BE2C (cell line): Measurements from ENCODE around the gene BCAR3.
"Not testable (repeated sequence)": the region's sequence is repeated elsewhere in the genome, so short reads cannot be mapped to it uniquely, and the experiment has no call there.

Experiments used
- DNase-seq: peaks from one replicate; pipeline ENCODE4 v3.0.0-alpha.2; 2020
- H3K27me3 ChIP-seq: fragments of 250-450 bp; sonication (Bioruptor Pico); 2 replicates; pipeline ENCODE4 v1.5.1; 2020; ENCODE audit warnings: mild to moderate bottlenecking
- H3K36me3 ChIP-seq: fragments of 250-450 bp; sonication (Bioruptor Pico); 2 replicates; pipeline ENCODE4 v1.5.1; 2020; ENCODE audit warnings: mild to moderate bottlenecking
- H3K4me1 ChIP-seq: fragments of 250-450 bp; sonication (Bioruptor Pico); 2 replicates; pipeline ENCODE4 v1.5.1; 2020
- H3K4me3 ChIP-seq: 2 replicates; pipeline ENCODE4 v1.5.1; 2011; ENCODE audit warnings: low read depth, low read length
- H3K9me3 ChIP-seq: fragments of 250-450 bp; sonication (Bioruptor Pico); 2 replicates; pipeline ENCODE4 v1.5.1; 2020
- CTCF ChIP-seq: IDR thresholded peaks from 2 replicates; pipeline ENCODE4 v1.5.1; 2012; ENCODE audit warnings: mild to moderate bottlenecking, low read depth, low read length

BCAR3 gene

GRCh38 chr1:93699503-93700168, 18.0 kb upstream of the BCAR3 start:
- Histone ChIP-seq H3K4me1 (peaks cover 29% of the 10 kb centered on the region), H3K9me3 (no peaks in the 10 kb centered on the region), H3K36me3 (no peaks in the 10 kb centered on the region), H3K27me3 (no peaks in the 10 kb centered on the region), H3K4me3 (no peak overlapping the region)
- no peak for TF ChIP-seq CTCF
- no peak for DNase-seq

GRCh38 chr1:93699049-93699384, 17.4 kb upstream of the BCAR3 start:
- Histone ChIP-seq H3K27me3 (no peaks in the 10 kb centered on the region), H3K36me3 (no peaks in the 10 kb centered on the region), H3K4me3 (no peak overlapping the region), H3K9me3 (no peaks in the 10 kb centered on the region), H3K4me1 (peaks cover 24% of the 10 kb centered on the region)
- no peak for DNase-seq
- TF ChIP-seq CTCF = no peak

- peaks cover 19% of the 10 kb centered on the region for H3K4me1 ChIP-seq
- H3K4me3 ChIP-seq = no peak overlapping the region
- no peaks in the 10 kb centered on the region for H3K27me3 ChIP-seq
- no peaks in the 10 kb centered on the region for H3K36me3 ChIP-seq
- no peak for DNase-seq
- no peak for TF ChIP-seq CTCF
- no peaks in the 10 kb centered on the region for H3K9me3 ChIP-seq
These were observed 16.9 kb upstream of the BCAR3 start for GRCh38 chr1:93698329-93699048.

- not testable (repeated sequence) for H3K36me3 ChIP-seq, DNase-seq, H3K9me3 ChIP-seq, H3K27me3 ChIP-seq, H3K4me3 ChIP-seq
- H3K4me1 ChIP-seq = peaks cover 12% of the 10 kb centered on the region
These were observed 15.9 kb upstream of the BCAR3 start for GRCh38 chr1:93697566-93697965.

- no peak overlapping the region for H3K4me3 ChIP-seq
- peaks cover 4% of the 10 kb centered on the region; the same call in 1 of the 2 replicates for H3K4me1 ChIP-seq
- H3K27me3 ChIP-seq = no peaks in the 10 kb centered on the region
- no peaks in the 10 kb centered on the region for H3K9me3 ChIP-seq
- no peak for DNase-seq
- H3K36me3 ChIP-seq = no peaks in the 10 kb centered on the region
- no peak for TF ChIP-seq CTCF
These were observed 13.9 kb upstream of the BCAR3 start for GRCh38 chr1:93695411-93696005.

GRCh38 chr1:93694819-93695218, 13.2 kb upstream of the BCAR3 start:
- DNase-seq = no peak
- H3K27me3 ChIP-seq = no peaks in the 10 kb centered on the region
- no peak overlapping the region for H3K4me3 ChIP-seq
- TF ChIP-seq CTCF = no peak
- H3K4me1 ChIP-seq = peaks cover 4% of the 10 kb centered on the region
- no peaks in the 10 kb centered on the region for H3K9me3 ChIP-seq
- H3K36me3 ChIP-seq = no peaks in the 10 kb centered on the region
